Keratinocyte (primary cell): ENCODE results near the gene IL4R.

ENCODE experiments used
- EZH2 ChIP-seq: IDR thresholded peaks from one replicate; pipeline ENCODE4 v1.6.1; 2012; ENCODE audit warnings: inconsistent platforms, mild to moderate bottlenecking, low read length, moderate library complexity
- TF ChIP-seq, protein P1 (sequence below), 3 experiments: IDR thresholded peaks in 1 of 3; conservative IDR thresholded peaks in 1 of 3; optimal IDR thresholded peaks in 1 of 3; 2 replicates in 2 of 3; 3 replicates in 1 of 3; pipeline versions ENCODE3 to v1.5.1; 2011; ENCODE audit warnings: low read length in 3 of 3, mild to moderate bottlenecking in 3 of 3, moderate library complexity in 2 of 3, control low read depth in 1 of 3, inconsistent platforms in 1 of 3; ENCODE audit not compliant: insufficient read depth in 2 of 3; ENCODE audit errors: extremely low read depth in 1 of 3

DNA sequence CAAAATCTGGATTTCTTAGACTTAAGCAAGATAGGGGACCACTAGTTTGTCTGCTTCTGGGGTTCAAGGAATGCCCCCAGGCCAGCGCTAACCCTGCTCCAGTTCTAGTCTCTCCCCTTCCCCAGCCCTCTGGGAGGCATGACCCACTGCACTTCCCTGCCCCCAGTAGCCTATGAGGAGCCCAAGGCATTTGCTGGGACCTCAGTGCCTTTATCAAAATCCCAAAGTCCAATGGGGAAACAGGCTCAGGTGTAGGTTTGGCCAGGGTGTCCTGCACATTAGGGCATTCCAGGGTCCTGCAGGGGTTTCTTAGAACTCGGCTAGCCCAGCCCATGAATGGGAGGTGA, 1.2 kb downstream of the IL4R start:
- TF ChIP-seq, protein P1, sequence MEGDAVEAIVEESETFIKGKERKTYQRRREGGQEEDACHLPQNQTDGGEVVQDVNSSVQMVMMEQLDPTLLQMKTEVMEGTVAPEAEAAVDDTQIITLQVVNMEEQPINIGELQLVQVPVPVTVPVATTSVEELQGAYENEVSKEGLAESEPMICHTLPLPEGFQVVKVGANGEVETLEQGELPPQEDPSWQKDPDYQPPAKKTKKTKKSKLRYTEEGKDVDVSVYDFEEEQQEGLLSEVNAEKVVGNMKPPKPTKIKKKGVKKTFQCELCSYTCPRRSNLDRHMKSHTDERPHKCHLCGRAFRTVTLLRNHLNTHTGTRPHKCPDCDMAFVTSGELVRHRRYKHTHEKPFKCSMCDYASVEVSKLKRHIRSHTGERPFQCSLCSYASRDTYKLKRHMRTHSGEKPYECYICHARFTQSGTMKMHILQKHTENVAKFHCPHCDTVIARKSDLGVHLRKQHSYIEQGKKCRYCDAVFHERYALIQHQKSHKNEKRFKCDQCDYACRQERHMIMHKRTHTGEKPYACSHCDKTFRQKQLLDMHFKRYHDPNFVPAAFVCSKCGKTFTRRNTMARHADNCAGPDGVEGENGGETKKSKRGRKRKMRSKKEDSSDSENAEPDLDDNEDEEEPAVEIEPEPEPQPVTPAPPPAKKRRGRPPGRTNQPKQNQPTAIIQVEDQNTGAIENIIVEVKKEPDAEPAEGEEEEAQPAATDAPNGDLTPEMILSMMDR (optimal IDR thresholded peaks at IDR 0.05 in 1 of 3, IDR thresholded peaks at IDR 0.05 in 1 of 3, conservative IDR thresholded peaks at IDR 0.05 in 1 of 3; ENCODE audit: extremely low read depth in 1 of 3, insufficient read depth in 2 of 3, low read length in 3 of 3): no peak
- no peak for TF ChIP-seq EZH2
